A549 (cell line): Measurements from ENCODE around the gene FAT4. TPM values are rescaled to one million over a fixed set of nuclear protein-coding genes. Genes with fewer than 3 reads are reported as not detected.
A peak's percentile ranks its signal among the peaks of the same experiment; 100 is the strongest.

ENCODE experiments used
- ATAC-seq, 2 experiments: fragments of 200-7000 bp in 1 of 2; fragments of >200 bp in 1 of 2; cut with Nextera tagmentation in 1 of 2; cut with Tn5 transposase in 1 of 2; 3 replicates each; pipeline versions ENCODE4 v1.8.0 to v1.9.1; 2018 to 2020; ENCODE audit warnings: mild to moderate bottlenecking in 1 of 2, moderate library complexity in 1 of 2
- CTCF ChIA-PET: fragments of 300-600 bp; sonication (Branson Sonifier 250); formaldehyde crosslinking; extraction: SDS; loops from one replicate; lab custom pipeline; 2021; ENCODE audit warnings: antibody characterized with exemption, inconsistent platforms; lab: Yijun Ruan, JAX
- POLR2A ChIA-PET: fragments of 350-600 bp; formaldehyde crosslinking; extraction: SDS; loops from one replicate; lab custom pipeline; 2021; ENCODE audit warnings: antibody characterized with exemption, inconsistent platforms; lab: Yijun Ruan, JAX
- DNase-seq, 2 experiments: peaks; one replicate each; pipeline versions ENCODE4 v3.0.0 to v3.0.0-alpha.2; 2011 to 2016; ENCODE audit warnings: low read depth in 1 of 2, low spot score in 1 of 2
- FAIRE-seq: peaks from 2 replicates; lab custom pipeline; 2011; peaks lifted over from hg19 to GRCh38; lab: Jason Lieb, UNC
- H3K27ac ChIP-seq, 2 experiments: fragments of >200 bp; sonication (Bioruptor Twin); formaldehyde crosslinking; 3 replicates each; pipeline ENCODE4 v1.5.1; 2016 to 2017
- H3K4me1 ChIP-seq: fragments of >200 bp; sonication (Bioruptor Twin); formaldehyde crosslinking; 3 replicates; pipeline ENCODE4 v1.6.1; 2016
- H3K4me2 ChIP-seq: fragments of >200 bp; sonication (Bioruptor Twin); formaldehyde crosslinking; 3 replicates; pipeline ENCODE4 v1.6.1; 2016
- H3K4me3 ChIP-seq: fragments of >200 bp; sonication (Bioruptor Twin); formaldehyde crosslinking; 3 replicates; pipeline ENCODE4 v1.5.1; 2016
- H3K9me3 ChIP-seq: fragments of >200 bp; sonication (Bioruptor Twin); formaldehyde crosslinking; 3 replicates; pipeline ENCODE4 v1.6.1; 2016
- ATOH8 ChIP-seq: fragments of 250-450 bp; sonication (Bioruptor Pico); IDR thresholded peaks from 2 replicates; pipeline ENCODE4 v1.5.0; 2020; ENCODE audit warnings: low read depth, mild to moderate bottlenecking, moderate library complexity
- BCL3 ChIP-seq: fragments of >200 bp; sonication (Bioruptor Twin); formaldehyde crosslinking; IDR thresholded peaks from 3 replicates; pipeline ENCODE4 v1.6.1; 2016
- BHLHE40 ChIP-seq: IDR thresholded peaks from 2 replicates; pipeline ENCODE4 v1.6.1; 2012; ENCODE audit warnings: low read depth, low read length, inconsistent platforms
- CHD4 ChIP-seq: fragments of 200-600 bp; sonication (generic); IDR thresholded peaks from 2 replicates; pipeline ENCODE4 v1.6.1; 2016; ENCODE audit warnings: antibody characterized with exemption, mild to moderate bottlenecking, borderline replicate concordance
- CTCF ChIP-seq: fragments of >200 bp; sonication (Bioruptor Twin); formaldehyde crosslinking; IDR thresholded peaks from 3 replicates; pipeline ENCODE4 v1.5.1; 2016
- E2F6 ChIP-seq: IDR thresholded peaks from 2 replicates; pipeline ENCODE4 v1.6.1; 2012; ENCODE audit warnings: low read depth, borderline replicate concordance
- ELK1 ChIP-seq: fragments of 150-350 bp; IDR thresholded peaks from 2 replicates; pipeline ENCODE4 v1.6.1; 2014; ENCODE audit warnings: low read depth, mild to moderate bottlenecking, low read length
- HMGXB4 ChIP-seq: fragments of 250-450 bp; sonication (Bioruptor Pico); IDR thresholded peaks from 2 replicates; pipeline ENCODE4 v1.5.0; 2021; ENCODE audit warnings: mild to moderate bottlenecking, moderate library complexity, borderline replicate concordance
- HOXA7 ChIP-seq: fragments of 250-450 bp; sonication (Bioruptor Pico); IDR thresholded peaks from 2 replicates; pipeline ENCODE4 v1.5.0; 2020; ENCODE audit warnings: mild to moderate bottlenecking, moderate library complexity
- JUNB ChIP-seq: fragments of >200 bp; sonication (Bioruptor Twin); formaldehyde crosslinking; IDR thresholded peaks from 2 replicates; pipeline ENCODE4 v1.6.1; 2016
- KDM1A ChIP-seq: fragments of 200-600 bp; sonication (generic); IDR thresholded peaks from 2 replicates; pipeline ENCODE4 v1.6.1; 2016; ENCODE audit warnings: low read depth, mild to moderate bottlenecking
- MAZ ChIP-seq: fragments of 150-350 bp; IDR thresholded peaks from 2 replicates; pipeline ENCODE4 v1.6.1; 2014; ENCODE audit warnings: antibody characterized with exemption, low read depth, low read length, borderline replicate concordance
- RAD21 ChIP-seq, 2 experiments: fragments of >200 bp in 1 of 2; sonication (Bioruptor Twin) in 1 of 2; formaldehyde crosslinking in 1 of 2; IDR thresholded peaks in 1 of 2; conservative IDR thresholded peaks in 1 of 2; 2 replicates in 1 of 2; 3 replicates in 1 of 2; pipeline ENCODE4 v1.6.1; 2012 to 2018; ENCODE audit warnings: inconsistent platforms in 1 of 2
- RFX5 ChIP-seq: fragments of 450-650 bp; IDR thresholded peaks from 2 replicates; pipeline ENCODE4 v1.7.1; 2014; ENCODE audit warnings: antibody characterized with exemption, mild to moderate bottlenecking, moderate library complexity
- SMC3 ChIP-seq: fragments of >200 bp; sonication (Bioruptor Twin); formaldehyde crosslinking; IDR thresholded peaks from 3 replicates; pipeline ENCODE4 v1.6.1; 2018; ENCODE audit warnings: inconsistent platforms
- SREBF2 ChIP-seq: fragments of 450-650 bp; IDR thresholded peaks from 2 replicates; pipeline ENCODE4 v1.6.1; 2014; ENCODE audit warnings: mild to moderate bottlenecking, moderate library complexity
- ZC3H11A ChIP-seq: fragments of 450-650 bp; IDR thresholded peaks from 2 replicates; pipeline ENCODE4 v1.6.1; 2014; ENCODE audit warnings: antibody characterized with exemption, mild to moderate bottlenecking
- ZNF302 ChIP-seq: fragments of 250-450 bp; sonication (Bioruptor Pico); IDR thresholded peaks from 2 replicates; pipeline ENCODE4 v1.9.0; 2021; ENCODE audit warnings: inconsistent platforms, mild to moderate bottlenecking, moderate library complexity
- WGBS: methylation state at CpG from one replicate; pipeline ENCODE4 v1.1.6; 2017; ENCODE audit errors: missing lambda C conversion rate; 5-methylcytosine and 5-hydroxymethylcytosine counted together
- polyA plus RNA-seq, 4 experiments: library from polyadenylated mRNA; depleted of rRNA in 3 of 4; stranded (reverse); fragments of >200 nt; fragmentation: RNase III in 1 of 4; extraction: RNeasy Plus Mini Kit Qiagen cat#74134 plus additional on column Dnase treatment in 1 of 4; gene quantifications; 2 replicates in 3 of 4; 3 replicates in 1 of 4; pipeline ENCODE4 v1.2.3, GENCODE V29; 2011 to 2017

The FAT4 gene
- polyA plus RNA-seq, 2 of the 4 experiments (the other 2 are of a cell fraction) = 0.32 to 1.1 TPM

- no peak for FAIRE-seq
- no peak for TF ChIP-seq ZNF302 (CRISPR knock-in tag)
- TF ChIP-seq BHLHE40 = no peak
- peak; percentile 59 to 77 for TF ChIP-seq RAD21 (conservative IDR thresholded peaks at IDR 0.05 in 1 of 2, IDR thresholded peaks at IDR 0.05 in 1 of 2)
- no peak for TF ChIP-seq BCL3
- TF ChIP-seq CTCF = peak; percentile 65
- TF ChIP-seq ELK1 = no peak
- peak; percentile 66 for TF ChIP-seq SMC3
- TF ChIP-seq MAZ = no peak
- TF ChIP-seq KDM1A = no peak
- TF ChIP-seq, all 56 proteins: peak for 3
- ChIA-PET POLR2A (no interaction called here), CTCF (interaction anchor here (0.8 to 4.2 kb wide), 13 partner anchors 8 to 1511 kb away, joined by 3 to 34 read pairs (median 4); no protein-coding TSS in a partner anchor)
- Histone ChIP-seq H3K4me1 (no peaks in the 10 kb centered on the region), H3K4me3 (no peak overlapping the region), H3K4me2 (no peak overlapping the region), H3K9me3 (no peaks in the 10 kb centered on the region), H3K27ac (no peak overlapping the region)
- WGBS = 2% methylated on average over 4 of the region's 4 CpGs
- ATAC-seq (no peak), DNase-seq (peak in 1 of 2 experiments; percentile 36)
Observed at GRCh38 chr4:125283707-125284279, 31.0 kb upstream of the FAT4 start.

- TF ChIP-seq ATOH8 (CRISPR knock-in tag) (no peak), RAD21 (conservative IDR thresholded peaks at IDR 0.05 in 1 of 2, IDR thresholded peaks at IDR 0.05 in 1 of 2) (no peak), ZC3H11A (no peak), HOXA7 (CRISPR knock-in tag) (no peak), E2F6 (no peak), JUNB (no peak), SREBF2 (no peak), RFX5 (no peak), HMGXB4 (no peak), ELK1 (no peak), CHD4 (no peak)
- WGBS = 35% methylated on average over 2 of the region's 2 CpGs
- Histone ChIP-seq H3K4me1 (no peaks in the 10 kb centered on the region), H3K27ac (no peak overlapping the region), H3K9me3 (no peaks in the 10 kb centered on the region), H3K4me3 (no peak overlapping the region), H3K4me2 (no peak overlapping the region)
- ChIA-PET POLR2A (no interaction called here), CTCF (no interaction called here)
- no peak for FAIRE-seq
- no peak for DNase-seq
- ATAC-seq = no peak
Observed at GRCh38 chr4:125297116-125297515, 17.6 kb upstream of the FAT4 start.
